HK-2 (cell line): ENCODE results near the gene AGER.
"Not testable (repeated sequence)": the region's sequence is repeated elsewhere in the genome, so short reads cannot be mapped to it uniquely, and the experiment has no call there.

Experiments used
- DNase-seq: peaks from one replicate; pipeline ENCODE4 v3.0.0-alpha.2; 2018; ENCODE audit not compliant: unreplicated experiment

The AGER gene

DNA sequence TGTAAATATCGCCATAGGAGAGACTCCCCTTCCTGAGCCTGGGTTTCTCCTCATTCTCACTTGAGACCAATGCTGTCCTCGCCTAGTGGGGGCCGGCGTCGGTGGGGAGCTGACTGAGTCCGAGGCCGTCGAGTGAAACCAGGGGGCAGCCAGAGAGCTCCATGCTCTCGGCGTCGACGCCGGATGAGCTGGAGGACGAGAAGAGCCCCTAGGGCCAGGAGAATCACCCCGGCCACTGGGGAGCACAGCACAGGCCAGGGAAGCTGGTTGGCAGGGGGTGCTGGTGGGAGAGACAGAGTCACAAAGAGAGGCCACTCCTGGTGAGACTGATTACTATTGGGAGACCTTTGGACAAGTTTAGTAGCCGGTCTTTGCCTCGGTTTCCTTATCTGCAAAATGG is 14.8 kb upstream of the AGER start:
- DNase-seq: no peak

DNA sequence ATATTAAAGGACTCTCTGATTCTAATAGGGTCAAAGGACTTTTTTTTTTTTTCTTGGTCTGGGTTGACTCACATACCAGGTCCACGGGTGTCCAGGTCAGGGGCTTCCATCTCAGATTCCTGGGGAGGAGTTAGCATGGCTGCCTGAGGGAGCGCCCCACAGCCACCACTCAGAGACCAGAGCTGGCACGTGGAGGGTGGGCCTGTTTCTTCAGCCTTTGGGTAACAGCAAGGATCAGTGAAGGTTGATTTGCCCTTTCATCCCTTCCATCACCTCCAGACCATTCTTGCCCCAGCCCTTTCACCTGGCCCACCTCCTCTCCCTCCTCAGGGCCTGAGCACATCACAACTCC is 14.3 kb upstream of the AGER start:
- no peak for DNase-seq

DNA sequence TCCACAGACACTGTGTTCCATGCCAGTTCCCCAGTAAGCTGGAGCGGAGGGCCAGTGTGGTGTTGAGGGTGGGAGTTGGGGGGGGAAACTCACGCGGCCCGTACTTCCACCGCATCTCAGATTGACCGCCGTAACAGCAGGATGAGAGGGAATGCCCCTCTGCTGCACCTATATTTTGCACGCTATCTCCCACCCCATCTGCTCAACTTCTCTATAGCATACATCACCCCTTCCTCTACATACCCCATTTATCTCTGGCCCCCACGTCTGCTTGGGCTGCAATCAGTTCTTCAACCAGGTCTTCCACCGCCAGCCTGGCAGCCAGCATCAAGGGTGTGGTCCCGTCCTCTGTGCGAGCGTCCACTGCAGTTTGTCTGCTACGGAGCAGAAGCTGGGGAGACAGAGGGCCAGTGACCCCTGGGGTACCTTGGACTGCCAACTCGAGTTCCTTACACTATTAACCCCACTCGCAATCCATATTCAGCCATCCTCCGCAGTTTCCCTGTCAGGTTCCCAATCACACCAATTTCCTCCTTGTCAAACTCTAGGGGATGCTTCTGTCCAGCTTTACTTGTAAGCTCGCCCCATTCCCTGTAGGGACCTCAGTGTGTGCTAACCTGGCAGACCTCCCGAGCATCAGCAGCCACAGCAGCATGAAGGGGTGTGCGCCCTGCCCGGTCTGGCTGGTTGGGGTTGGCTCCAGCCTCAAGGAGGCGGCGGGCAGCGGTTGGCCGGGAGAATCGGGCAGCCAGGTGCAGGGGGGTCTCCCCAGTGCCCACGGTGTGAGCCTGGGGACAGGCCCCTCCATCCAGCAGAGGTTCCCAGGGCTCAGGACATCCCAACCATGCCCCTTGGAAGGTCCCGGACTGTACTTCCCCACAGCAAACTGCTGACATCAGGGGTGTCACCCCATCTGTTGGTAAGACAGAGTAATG is 12.9 kb upstream of the AGER start:
- no peak for DNase-seq

DNA sequence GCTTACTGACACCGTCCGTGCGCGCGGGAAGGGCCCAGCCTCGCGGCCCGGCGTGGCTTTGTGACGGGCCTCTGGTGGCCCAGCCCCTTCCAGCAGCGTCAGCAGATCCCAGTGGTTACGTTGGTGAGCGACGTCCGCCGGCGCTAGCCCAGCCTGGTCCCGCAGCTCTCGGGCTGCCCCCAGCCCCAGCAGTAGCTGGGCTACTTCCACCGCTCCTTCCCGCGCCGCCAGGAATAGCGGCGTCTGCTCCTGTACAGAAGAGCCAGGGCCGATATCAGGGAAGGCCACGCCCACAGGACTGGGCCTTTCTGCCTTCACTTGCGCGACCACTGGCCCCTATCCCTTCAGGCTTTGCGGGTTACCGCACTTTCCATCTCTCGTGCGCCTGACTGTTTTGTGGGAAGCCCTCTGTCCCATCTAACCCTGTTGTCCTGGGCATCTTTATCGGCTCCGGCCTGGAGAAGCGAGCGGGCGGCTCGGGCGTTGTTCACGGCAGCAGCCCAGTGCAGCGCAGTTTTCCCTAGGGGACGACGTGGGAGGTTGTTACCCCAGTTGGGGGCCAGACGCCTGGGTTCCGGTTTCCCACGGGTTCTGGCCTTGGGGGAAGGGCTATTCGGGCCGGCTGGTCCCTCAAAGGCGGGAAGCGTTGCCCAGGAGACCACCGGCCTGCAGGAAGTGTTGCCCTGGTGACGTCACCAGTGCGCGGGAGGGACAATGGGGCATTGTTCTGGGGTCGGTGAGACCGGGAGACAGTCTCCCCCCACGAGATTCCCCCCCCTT is 12.0 kb upstream of the AGER start:
- DNase-seq: peak; percentile 64

DNA sequence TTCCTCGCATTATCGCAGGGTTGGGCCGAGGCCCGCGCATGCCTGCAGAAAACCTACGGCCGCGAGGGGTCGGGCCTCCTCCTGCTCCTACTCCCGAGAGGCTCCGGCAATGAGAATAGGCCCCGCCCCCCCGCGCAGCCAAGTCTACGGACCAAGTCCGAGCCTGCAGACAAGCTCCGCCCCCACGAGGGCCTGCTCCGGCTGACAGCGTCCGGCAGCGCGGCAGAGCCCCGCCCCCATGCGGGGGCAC is 11.5 kb upstream of the AGER start:
- DNase-seq: peak; percentile 100

DNA sequence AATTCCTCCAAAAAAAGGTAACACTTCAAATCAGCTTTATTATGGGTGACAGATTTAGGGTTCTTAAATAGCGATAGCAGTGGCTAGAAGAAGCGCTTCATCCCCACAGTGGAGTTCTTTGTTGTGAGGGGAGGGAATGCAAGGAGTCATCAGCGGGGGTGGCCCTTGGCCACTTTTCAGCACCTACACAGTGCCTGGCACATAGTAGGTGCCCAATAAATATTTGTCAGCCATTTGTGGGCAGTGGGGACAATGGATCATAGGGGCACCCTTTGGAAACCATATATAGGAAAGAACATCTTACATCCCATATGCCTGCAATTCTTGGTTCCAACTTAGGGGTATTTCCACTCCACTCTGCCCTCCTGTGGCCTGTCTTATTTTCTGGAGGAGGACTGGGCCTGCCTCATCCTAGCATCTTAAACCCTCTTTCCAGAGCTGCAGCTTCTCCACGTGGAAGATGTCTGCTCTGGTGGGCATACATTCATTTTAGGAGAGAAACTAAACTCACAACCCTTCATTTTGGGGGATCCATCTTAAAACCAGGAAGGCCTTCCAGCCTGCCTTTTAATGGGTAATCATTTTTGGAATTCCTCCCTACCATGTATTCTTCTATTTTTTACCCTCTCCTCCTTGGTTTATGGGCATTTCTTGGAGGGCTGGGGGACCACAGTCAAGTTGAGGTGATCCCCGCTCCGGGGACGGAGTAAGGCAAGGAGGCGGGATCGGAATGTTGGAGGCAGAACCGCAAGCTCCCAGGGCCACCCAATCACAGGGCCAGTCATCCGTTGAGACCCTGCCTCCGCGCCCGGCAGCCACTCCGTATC is 11.0 kb upstream of the AGER start:
- peak; percentile 33 for DNase-seq

DNA sequence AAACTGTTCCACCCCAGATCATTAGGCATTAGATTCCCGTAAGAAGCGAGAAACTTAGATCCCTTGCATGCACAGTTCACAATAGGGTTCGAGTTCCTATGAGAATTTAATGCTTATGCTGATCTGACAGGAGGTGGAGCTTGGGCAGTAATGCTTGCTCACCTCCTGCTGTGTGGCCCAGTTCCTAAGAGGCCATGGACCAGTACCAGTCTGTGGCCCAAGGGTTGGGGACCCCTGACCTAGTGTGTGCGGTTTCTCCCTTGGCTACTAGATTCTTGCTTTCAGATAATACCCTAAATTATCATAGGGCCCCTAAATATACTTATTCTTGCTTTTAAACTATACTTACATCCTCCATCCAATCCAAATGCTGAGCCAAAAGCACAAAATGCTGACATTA is 10.3 kb upstream of the AGER start:
- no peak for DNase-seq

DNA sequence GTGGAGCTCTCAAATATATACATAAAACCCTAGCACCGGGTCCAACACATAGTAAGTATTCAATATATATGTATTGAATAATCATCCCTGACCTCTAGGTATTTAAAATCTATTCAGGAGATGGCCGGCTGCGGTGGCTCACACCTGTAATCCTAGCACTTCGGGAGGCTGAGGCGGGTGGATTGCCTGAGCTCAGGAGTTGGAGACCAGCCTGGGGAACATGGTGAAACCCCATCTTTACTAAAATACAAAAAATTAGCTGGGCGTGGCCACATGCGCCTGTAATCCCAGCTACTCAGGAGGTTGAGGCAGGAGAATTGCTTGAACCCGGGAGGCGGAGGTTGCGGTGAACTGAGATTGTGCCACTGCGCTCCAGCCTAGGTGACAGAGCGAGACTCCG is 9.0 kb upstream of the AGER start:
- not testable (repeated sequence) for DNase-seq

DNA sequence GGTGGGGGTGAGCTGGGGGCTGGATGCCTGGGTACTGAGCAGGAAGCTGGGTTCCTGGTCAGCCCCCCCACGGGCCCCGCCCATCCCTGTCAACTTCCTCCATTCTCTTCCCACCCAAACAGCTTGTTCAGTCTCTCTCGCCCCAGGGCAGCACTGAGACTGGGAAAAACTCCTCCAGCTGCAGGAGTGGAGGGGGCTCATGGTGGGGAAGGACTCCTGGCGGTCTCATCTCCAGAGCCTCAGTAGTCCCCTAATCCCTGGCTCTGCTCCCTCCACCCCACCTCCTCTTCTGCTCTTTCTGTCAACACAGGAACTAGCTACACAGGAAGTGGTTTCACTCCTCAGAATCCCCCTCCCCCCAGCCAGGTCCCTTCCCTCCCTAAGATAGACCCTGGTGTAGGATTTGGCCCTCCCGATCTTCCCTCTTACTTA is 8.6 kb upstream of the AGER start, which contains the start of gene GPSM3:
Gene GPSM3, minus strand, starts transcription at position 36 of the 432 bp plus-strand sequence. CDS start 130 bp downstream, outside the sequence.
- DNase-seq: no peak

DNA sequence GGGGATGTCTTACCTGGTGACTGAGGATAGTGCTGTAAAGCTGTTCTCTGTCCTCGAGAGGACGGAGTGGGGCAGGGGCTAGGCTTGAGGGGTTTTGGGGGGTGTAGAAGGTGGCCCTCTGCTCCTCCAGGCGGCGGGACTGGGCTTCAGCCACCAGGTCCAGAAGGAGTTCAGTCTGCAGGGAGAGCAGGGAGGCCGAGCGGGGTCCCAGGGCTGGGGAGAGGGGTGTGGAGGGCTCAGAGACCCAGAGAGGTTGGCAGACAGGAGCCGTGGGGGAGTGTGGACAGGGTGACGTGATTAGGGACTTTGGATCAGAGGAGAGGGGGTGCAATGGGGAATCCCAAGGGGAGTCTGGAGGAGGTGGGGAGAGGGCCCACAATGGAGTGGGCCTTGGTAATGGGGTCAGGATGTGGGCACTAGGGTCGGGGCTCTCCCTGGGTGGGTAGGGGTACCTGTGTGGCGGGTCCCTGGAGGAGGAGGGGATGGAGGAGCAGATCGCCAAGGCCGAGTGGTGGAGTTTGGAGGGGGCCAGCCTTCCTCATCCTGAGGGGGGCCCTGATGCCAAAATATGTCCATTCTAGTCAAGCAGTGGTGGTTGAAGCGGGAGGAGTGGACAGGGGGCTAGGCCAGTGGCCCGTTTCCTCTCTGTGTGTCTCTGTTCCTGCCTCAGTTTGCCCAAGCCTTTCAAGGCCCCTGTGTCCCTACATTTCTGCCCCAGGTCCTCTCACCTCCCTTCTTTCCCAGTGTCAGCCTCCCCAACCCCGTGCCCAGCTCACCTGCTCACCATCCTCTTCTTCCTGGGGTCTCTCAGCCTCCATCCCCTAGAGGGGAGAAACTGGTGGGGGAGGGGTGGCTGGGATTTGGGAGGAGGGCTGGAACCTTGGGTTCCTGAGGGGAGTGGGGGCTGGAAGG is 7.9 kb upstream of the AGER start:
- no peak for DNase-seq

DNA sequence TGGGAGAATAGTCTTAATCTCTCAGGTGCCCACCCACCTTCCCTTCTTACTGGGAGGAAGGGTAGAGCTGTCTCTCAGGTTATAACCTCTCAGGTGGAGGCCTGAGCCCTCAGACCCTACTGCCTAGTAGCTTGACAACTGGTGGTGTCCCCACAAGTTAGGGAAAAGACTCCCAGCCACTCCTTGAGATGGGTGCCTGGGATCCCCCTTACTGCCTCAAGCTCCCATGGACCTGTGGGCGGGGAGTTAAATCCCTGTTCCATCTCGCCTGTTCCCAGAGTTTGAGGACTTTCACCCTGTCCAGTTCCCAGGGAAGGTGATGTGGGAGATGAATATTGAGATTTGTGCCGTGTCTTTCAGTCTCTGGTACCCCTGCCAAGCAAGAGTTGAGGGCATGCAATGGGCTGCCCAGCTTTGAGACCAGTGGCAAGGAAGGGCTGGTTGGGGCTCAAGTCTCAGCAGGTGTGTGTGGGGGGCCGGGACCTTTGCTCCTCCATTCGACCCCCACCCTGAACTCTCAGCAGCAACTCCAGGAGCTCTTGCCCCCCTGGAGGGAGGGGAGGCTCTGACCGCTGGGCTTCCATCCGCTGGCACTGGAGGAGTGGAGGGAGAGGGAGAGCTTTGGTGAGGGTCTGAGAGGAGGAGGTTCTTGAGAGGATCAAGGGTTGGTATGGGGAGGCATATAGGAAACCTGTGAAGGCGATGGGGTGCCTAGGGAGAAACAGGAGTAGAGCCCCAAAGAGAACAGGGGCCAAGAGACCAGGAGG is 7.0 kb upstream of the AGER start:
- no peak for DNase-seq

DNA sequence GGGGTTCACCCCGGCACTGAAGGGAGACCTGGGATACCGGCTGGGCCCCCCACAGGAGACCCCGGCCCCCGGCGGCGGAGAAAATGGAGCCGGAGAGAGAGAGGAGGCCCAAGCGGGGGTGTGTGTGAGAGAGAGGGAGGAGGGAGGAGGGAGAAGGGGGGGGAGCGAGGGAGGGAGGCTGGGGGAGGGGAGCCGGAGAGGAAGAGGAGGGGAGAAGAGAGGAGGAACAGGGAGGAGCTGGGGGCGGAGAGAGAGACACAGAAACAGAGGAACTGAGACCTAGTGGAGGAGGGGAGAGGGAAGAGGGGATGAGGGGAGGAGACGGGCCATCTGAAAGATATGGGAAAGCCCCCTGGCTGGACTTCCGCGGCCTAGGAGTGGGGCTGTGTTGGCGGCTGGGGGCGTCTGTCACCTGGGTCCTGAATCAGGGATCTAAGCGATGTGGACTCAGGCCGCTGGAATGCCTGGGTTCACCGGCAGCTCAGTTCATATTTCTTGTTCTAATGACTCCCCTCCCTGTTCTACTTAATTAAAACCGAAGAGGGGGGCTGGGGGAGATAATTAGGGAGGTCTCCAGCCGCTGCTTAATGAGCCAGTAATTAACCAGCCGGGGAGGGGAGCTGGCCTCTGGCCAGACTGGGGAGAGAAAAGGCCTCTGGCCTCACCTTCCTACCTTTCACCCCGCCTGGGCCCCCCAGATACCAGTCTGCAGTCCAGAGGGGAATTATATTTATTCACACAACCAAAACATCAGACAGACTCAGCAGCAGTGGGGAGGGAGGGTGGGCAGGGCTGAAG is 6.2 kb upstream of the AGER start, which contains the start of gene PBX2:
Gene PBX2, minus strand, starts transcription at position 149 of the 798 bp plus-strand sequence. CDS start 287 bp downstream, outside the sequence.
- peak; percentile 88 for DNase-seq

DNA sequence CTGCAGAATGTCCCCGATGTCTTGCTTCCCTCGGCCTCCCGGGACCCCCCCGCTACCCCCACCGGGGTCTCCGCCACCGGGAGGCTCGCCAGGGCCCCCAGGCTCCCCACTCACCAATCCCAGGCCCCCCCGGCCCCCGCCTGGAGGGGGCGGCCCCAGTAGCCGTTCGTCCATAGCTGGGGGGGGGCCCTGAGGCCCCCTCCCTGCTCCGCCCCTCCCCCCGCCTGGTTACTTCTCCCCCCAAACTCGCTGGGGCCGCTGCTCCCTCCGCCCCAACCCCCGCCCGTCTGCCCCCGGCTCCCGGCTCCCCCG is 5.6 kb upstream of the AGER start:
- no peak for DNase-seq

DNA sequence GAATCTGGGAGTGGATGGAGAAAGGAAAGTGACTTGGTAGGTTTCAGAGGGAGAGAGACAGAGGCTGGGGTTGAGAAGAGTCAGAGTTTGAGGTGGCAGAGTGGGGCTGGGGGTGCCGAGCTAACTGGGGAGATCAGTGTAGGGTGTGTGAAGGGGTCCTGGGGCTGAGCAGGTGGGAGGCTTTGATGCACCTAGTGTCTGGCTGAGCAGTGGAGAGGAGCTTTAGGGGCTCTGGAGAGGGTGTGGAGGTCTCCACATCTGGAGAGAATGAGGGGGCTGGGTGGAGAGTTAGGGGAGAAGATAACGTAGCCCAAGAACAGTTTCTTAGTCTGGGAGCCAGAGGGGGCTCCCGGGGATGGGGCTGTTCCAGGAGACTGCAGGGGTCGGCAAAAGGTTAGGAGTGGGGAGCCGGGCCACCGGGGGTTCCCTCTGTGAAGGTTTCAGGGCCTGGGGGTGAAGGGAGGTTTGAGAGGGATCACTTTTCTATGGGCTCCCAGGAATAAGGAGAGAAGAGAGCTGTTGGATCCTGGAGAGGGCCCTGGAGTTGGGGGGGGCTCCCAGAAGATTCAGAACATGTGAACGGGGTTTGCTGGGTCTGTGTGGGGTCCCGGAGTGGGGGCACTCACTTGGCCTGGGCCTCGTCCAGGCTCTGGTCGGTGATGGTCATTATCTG is 5.2 kb upstream of the AGER start:
- no peak for DNase-seq

DNA sequence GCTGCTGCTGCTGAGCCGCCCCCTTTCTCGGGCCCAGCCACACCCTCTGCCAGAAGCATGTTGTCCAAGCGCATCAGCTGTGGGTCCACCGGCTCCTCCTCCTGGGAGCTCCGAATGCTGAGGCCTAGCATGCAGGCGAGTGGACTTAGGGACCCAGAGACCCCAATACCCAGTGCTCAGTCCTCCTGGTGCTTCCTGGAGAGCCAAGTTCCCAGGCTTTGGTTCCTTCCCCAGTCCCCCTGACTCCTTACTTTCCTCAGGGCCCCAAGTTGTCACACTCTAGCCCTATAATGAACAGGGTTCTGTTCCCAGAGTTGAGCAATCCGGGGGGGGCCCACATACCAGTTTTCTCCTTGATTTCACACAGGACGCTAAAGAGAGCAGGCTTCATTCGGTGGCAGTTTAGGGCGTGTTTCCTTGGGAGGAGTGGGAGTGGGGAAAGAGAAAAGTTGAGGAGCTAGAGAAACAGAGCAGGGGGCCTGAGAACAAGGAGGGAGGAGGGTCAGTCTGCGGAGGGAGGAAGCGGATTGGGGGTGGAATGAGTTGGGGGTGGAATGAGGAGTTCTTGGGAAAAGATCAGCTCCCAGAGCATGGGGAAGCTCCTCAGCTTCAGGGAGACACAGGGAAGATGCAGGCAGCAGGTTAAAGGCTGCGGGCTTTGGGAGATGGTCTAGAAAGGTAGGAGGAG is 4.5 kb upstream of the AGER start:
- no peak for DNase-seq

DNA sequence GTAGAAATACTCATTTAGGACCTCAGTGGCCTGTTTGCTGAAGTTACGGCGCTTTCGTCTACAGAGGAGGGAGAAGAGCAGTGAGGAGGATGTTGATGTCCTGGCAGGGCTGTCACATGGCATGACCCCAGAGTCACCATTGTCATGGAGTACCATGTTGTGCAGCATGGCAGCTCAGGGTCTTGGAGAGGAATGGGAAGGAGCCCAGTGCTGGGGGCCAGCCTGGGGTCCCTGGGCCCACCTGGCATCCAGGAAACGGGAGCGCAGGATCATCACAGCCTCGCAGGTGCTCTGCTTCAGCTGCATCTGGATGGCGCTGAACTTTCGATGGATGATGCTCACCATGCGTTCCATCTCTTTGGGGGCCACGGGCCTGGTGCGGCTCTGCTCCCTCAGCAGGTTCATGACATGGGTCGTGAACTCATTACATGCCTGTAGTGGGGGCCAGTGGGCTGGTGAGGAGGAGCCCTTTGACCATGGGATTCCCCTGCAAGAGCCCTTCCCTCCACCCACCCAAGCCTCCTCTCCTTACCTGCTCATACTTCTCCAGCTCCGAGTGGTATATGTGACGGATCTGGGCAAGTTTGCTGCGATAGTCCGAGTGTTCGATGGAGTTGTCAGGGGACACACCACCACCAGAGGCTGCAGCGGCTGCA is 3.8 kb upstream of the AGER start:
- DNase-seq: not testable (repeated sequence)

DNA sequence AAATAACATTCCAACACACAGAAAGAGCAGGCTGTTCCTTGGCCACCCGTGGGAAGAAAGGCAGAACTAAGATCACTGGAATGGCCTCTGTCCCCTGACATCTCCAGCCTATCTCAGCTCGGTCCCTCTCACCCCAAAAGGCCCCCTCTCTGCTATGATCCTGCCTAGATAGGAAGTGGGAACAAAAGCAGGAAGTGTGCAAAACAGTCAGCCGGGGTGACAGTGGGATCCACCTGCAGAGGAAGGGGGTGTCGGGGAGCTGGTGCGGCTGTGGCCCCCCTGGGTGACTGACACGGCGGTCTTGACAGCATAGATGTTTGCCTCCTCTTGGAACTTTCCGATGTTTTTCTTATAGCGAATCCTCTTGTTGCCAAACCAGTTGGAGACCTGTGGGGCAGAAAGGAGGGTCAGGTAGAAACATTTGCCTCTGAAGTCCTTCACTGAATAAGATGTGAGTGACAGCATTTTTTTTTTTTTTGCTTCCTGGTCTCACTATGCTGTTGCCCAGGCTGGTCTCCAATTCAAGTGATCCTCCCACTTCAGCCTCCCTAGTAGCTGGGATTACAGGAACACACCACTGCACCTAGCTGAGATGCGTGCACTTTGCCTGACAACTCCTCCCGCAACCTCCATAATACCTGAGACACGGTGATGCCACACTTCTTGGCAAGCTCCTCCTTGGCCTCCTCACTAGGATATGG is 3.1 kb upstream of the AGER start:
- DNase-seq: no peak
